ENCODE results near the gene PHF21B.

Gene PHF21B

GRCh38 chr22:44931077-44931540 lies 78.7 kb downstream of the PHF21B start:
- TF ChIP-seq TAF1 (IDR thresholded peaks at IDR 0.05; ENCODE audit: borderline replicate concordance, insufficient read depth, low read length) (no peak), SIN3A (IDR thresholded peaks at IDR 0.05; ENCODE audit: borderline replicate concordance, insufficient read depth, low read length) (no peak), FOXP2 (optimal IDR thresholded peaks at IDR 0.05; ENCODE audit: borderline replicate concordance, extremely low read depth, extremely low read length, insufficient read depth) (no peak), POLR2AphosphoS5 (IDR thresholded peaks at IDR 0.05; ENCODE audit: low read depth, low read length) (no peak), REST (IDR thresholded peaks at IDR 0.05; ENCODE audit: insufficient read depth in 1 of 2, low read depth in 2 of 2, low read length in 2 of 2) (no peak)

GRCh38 chr22:44930711-44931035 lies 79.1 kb downstream of the PHF21B start:
- TF ChIP-seq REST (IDR thresholded peaks at IDR 0.05; ENCODE audit: insufficient read depth in 1 of 2, low read depth in 2 of 2, low read length in 2 of 2): no peak
- no peak for TF ChIP-seq SIN3A (IDR thresholded peaks at IDR 0.05; ENCODE audit: borderline replicate concordance, insufficient read depth, low read length)
- no peak for TF ChIP-seq FOXP2 (optimal IDR thresholded peaks at IDR 0.05; ENCODE audit: borderline replicate concordance, extremely low read depth, extremely low read length, insufficient read depth)
- no peak for TF ChIP-seq TAF1 (IDR thresholded peaks at IDR 0.05; ENCODE audit: borderline replicate concordance, insufficient read depth, low read length)
- TF ChIP-seq POLR2AphosphoS5 (IDR thresholded peaks at IDR 0.05; ENCODE audit: low read depth, low read length): no peak

DNA sequence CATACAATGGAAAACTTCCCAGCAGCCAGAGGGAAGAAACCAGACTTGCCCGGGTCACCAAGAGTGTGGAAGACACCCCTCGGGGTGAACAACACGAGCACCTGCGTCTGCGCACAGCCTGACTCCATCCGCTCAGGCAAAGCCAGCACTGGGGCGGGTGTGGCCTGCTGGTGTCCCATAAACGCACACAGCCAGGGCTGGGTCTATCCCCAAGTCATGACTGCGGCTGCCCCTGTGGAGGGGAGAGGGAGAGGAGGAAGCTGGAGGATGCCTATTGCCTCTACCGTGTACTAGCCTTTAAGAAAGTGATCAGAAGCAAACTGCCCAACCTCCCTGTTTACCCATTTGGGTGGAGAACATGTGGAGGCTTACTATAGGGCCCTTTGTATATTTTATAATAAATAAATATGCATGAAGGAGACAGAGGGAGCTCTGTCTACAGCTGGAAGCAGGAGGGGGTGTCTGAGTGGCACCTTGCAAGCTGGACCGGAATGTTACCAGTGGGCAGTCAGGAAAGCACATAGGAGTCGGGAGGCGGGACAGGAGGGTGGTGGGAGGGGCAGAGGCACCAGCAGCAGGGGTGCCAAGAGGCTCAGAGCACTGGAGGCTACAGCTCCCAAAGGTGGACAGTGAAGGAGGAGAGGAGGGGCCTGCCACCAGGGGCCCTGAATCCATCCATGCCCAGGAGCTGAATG lies 79.6 kb downstream of the PHF21B start:
- TF ChIP-seq TAF1 (IDR thresholded peaks at IDR 0.05; ENCODE audit: borderline replicate concordance, insufficient read depth, low read length): no peak
- TF ChIP-seq FOXP2 (optimal IDR thresholded peaks at IDR 0.05; ENCODE audit: borderline replicate concordance, extremely low read depth, extremely low read length, insufficient read depth): no peak
- TF ChIP-seq SIN3A (IDR thresholded peaks at IDR 0.05; ENCODE audit: borderline replicate concordance, insufficient read depth, low read length): no peak
- no peak for TF ChIP-seq POLR2AphosphoS5 (IDR thresholded peaks at IDR 0.05; ENCODE audit: low read depth, low read length)
- TF ChIP-seq REST (IDR thresholded peaks at IDR 0.05; ENCODE audit: insufficient read depth in 1 of 2, low read depth in 2 of 2, low read length in 2 of 2): no peak

- TF ChIP-seq SIN3A (IDR thresholded peaks at IDR 0.05; ENCODE audit: borderline replicate concordance, insufficient read depth, low read length) (no peak), TAF1 (IDR thresholded peaks at IDR 0.05; ENCODE audit: borderline replicate concordance, insufficient read depth, low read length) (no peak), REST (IDR thresholded peaks at IDR 0.05; ENCODE audit: insufficient read depth in 1 of 2, low read depth in 2 of 2, low read length in 2 of 2) (no peak), POLR2AphosphoS5 (IDR thresholded peaks at IDR 0.05; ENCODE audit: low read depth, low read length) (no peak), FOXP2 (optimal IDR thresholded peaks at IDR 0.05; ENCODE audit: borderline replicate concordance, extremely low read depth, extremely low read length, insufficient read depth) (no peak)
Measured at GRCh38 chr22:44929359-44930015, 80.3 kb downstream of the PHF21B start.

Data from PFSK-1 (cell line).